ENCODE measurements around the gene STK11.

The STK11 gene

DNA sequence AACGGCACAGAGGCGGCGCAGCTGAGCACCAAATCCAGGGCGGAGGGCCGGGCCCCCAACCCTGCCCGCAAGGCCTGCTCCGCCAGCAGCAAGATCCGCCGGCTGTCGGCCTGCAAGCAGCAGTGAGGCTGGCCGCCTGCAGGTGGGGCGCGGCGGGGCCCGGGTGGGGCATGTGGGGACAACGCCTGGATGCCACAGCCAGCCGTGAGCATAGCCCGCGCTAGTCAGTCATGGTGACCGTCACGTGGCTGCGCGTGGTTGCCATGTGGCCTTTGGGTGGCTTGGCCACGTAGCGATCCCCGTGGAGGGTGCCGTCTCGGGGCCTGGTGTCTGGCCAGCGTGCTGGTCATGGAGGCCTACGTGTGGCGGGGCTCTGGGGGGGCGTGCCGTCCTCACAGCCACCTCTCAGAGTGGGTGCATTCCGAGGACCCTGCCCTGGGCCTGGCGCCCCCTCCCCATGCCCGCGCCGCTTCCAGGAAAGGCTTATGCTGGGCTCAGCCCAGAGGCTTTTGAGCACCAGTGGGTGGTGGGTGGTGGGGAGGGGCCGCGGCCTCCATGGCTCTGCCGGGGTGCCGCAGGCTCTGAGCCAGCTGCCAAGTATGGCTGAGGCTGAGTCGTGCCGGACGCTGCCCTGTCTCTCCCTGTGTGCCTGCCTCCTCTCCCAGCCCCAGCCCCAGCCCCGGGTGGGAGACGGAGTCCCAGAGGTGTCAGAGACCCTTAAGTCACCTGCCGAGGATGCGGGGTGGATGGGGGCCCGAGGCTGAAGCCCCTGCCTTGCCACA is 21.1 kb downstream of the STK11 start:
- DNase-seq, result no peak

GRCh38 chr19:1227304-1228054 is 21.9 kb downstream of the STK11 start:
- DNase-seq, result no peak

- DNase-seq, result no peak
Observed at GRCh38 chr19:1228161-1228957, 22.8 kb downstream of the STK11 start.

DNA sequence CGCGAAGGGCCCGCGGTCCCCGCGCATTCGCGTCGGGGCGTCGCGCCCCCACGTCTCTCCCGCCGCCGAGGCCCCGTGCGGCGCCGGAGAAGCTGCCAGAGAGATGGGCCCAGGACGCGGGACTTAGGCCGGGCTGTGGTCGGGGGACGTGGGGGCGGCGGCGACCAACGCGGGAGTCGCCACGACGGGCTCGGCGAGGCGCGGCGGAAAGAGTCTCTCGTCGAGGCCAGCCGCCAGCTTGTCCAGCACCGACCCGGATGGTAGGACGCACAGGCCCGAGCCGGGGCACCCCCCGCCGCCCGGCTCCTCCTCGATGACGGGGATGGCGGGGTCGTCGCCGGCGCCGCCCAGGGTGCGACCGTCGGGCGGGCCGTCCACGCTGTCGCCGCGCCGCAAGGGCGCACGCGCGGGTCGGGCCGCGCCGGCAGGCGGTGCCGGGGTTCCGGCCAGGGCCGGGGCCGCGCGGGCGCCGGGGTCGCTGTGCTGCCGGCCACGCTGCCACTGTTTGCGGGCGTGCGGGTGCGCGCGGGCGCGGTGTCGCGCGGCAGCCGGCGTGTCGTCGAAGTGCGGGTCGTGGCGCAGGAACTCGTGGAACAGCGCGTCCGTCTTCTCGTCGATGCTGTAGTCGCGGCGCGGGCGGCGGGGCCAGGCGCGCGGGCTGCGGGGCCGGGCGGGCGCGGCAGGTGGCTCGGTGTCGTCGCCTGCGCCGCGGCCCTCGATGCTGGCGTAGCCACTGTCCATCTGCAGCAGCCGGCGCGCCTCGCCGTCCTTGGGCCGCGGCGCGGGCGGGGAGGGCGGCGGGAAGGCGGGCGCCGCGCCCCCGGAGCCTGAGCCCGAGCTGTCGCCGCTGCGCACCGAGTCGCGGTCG is 23.7 kb downstream of the STK11 start:
- no peak for DNase-seq

DNA sequence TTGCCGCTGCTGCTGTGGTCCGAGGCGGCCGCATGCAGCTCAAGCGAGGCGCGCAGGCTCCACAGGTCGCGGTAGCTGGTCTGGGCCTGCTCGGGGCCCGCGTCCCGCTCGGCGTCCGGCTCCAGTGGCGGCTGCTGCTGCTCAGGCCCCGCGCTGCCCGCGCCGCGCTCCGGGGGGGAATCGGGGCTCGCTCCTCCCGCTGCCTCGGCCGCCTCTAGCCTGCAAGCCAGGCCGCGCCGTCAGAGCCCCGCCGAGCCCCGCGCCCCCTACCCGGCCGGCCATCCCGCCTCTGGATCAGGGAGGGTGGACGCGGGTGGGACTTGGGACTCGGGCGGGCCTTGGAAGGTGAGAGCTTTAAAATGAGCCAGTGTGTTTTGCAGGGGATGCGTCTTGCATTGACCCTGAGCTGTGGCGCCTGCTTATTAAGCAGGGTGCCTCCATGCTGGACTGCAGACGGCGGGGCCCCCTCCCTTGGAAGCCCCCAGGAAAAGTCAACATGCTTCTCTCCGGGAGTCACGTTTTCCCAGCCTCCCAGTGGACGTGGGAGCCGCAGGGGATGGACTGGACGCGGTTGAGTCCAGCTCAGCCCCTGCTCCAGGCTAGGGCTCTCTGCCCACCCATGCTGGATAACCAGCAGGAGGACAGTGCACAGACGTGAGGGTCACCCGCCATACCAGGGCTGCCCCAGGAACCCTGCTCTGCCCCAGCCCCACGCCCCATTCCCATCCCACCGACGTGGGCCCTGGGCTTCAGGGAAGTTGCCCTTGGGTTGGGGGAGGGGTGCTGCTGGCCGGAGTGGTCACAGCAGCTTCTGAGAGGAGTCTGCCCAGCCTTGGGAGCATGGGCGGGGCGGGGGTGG is 24.6 kb downstream of the STK11 start:
- DNase-seq, result no peak

DNA sequence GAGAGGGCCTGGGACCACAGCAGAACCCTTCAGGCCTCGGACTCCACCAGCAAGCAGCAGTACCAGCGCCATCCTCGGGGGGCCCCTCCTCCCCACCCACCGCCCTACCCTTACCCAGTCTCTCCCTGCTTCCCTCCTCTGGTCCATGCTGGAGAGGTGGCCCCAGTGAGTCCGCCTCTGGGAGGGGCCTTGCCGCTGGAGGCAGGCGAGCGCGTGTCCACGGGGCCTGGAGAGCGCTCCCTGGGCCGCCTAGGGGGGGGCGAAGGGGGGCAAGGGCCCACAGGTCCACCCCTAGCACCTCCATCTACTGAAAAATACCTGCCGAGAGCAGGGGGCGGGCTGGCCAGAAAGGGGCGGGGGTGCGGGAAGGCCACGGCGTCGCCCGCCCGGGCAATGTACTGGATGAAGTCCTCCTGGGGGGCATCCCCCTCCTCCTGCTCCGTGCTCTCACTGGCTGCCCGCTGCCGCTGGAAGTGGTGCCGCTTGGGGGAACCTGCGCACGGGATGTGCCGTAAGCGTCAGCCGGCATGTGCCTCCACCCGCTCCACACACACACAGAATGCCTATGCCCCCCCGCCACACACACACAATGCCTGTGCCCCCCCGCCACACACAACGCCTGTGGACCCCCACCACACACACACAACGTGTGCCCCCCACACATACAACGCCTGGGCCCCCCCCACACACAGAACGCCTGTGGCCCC is 25.4 kb downstream of the STK11 start:
- no peak for DNase-seq

GRCh38 chr19:1231729-1232637 is 26.4 kb downstream of the STK11 start:
- DNase-seq, result no peak

DNA sequence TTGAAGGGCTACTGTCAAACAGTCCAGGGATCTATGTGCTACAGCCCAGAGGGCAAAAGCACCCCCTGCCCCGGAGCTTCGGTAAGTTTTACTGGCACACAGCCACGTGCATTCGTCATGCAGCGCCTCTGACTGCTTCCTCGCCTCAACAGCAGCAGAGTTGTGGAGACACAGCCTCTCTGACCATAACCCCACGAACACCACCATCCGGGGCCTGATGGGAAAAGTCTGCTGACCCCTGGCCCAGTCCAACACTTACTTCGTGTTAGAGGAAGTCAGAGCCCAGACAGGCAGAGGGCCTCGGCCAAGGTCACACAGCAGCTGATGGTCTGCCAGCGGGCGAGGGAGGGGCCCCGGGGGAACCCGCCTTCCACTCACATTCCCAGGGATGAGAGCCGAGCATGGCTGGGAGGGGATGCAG is 27.1 kb downstream of the STK11 start:
- peak; percentile 5 for DNase-seq

- no peak for DNase-seq
Observed at GRCh38 chr19:1233115-1233667, 27.6 kb downstream of the STK11 start.

DNA sequence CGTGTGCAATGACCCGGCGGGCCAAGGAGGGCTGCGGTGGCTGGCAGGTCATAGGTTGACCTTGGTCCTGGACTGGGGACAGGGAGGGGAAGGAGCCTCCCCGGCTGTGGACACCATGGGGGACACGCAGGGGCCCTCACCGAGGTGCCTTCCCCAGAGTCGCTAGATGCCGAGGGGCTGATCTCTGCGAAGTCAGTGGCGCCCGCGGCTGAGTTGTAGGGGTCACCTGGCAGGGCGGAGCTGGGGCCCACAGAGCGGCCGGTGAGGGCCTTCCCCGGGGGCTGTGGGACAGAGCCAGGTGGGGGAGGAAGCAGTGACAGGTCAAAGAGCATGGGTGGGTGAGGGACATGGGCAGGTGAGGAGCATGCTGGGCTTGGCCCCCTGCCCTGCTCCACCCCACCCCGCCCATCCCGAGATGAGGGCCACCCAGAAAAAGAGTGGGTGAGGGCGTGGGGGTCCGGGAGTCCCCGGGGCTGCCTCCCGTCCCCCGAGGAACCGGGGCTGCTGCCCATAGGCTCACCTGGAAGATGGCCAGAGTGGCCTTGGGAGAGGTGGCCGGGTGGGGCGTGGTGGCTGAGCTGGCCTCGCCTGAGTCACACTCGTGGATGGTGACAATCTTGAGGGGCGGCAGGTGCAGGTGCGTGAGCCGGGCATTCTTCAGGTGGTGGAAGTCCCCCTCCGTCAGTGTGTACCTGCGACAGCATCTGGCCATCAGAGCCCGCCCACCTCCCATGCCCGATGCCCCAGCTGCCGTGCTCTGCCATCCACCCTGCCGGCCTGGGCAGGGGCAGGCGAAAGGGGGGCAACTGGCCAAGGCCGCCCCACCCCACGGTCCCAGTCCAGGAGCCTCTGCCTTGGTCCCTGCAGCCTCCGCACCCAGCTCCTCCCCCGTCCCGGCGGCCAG is 28.7 kb downstream of the STK11 start:
- no peak for DNase-seq

DNA sequence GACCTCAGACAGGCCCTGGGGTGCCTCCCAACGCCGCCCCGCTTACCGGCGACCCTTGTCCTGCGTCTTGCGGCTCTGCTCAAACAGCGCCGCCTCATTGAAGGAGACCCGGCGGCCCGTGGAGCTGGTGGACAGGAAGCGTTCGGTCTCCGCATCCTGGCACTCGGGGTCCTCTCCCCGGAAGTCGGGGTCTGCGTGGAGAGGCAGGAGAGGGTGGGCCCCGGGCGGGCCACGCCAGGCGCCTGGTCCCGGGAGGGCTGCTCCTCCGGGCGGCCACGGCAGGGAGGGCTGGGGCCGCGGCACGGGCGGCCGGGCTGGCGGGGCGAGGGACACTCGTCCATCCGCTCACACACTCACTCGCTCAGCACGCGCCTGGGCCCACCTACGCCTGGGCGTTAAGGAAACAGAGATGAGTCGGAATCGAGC is 29.4 kb downstream of the STK11 start:
- no peak for DNase-seq

DNA sequence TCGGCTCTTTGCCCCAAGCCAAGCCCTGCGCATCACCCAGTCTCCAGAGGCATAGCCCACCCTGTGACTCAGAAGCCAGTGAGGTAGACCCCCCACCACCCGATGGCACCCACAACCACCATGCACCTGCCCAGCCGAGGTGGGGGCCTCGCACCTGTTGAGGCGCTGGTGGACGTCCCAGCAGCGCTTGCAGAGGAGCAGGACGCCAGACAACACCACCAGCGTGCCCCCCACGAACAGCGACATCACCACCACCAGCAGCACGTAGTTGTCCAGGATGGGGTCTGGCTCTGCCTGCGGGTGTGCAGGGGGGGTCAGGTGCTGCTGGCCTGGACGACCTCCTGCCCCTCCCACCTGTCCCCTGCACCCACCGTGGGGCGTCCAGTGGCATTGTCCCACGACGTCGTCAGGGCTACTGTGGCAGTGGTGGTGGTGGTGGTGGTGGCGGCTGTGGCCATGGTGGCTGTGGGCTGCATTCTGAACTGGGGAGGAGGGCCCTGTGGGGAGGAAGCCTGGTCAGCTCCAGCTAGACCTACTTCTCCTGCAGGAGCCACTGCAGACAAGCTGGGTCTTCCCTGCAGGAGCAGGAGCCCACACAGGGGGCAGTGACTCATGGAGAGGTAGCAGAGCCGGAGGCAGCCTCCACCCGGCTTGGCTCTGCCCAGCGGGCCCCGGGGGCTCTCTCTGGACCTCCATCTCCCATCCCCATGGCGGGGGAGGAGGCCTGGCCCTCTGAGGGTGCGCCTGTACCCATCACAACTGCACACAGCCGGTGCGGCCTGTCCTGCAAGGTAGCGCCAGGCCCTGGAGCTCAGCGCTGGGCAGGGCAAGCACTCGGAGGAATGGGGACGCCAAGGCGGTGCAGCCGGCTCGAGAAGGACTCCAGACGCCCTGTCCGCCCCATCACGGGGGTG is 30.3 kb downstream of the STK11 start:
- DNase-seq, result no peak

DNA sequence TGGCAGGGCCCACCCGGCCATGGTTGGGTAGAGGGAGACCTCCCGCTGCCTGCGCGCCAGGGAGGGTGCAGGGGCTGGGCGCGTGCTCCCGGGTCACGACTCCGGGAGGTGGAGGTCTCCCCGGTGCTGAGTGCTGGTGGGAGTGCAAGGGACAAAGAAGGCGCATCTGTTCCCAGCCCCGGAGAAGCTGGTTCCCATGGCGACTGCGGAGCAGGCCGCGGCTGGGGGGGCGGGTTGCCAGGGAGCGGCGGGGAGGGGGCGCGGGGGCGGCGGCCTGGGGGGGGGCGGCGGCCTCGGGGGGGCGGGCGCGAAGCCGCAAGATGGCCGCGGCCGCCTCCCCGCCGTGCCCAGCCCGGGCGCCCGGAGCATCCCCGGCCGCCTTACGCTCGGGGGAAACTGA is 31.0 kb downstream of the STK11 start:
- no peak for DNase-seq

DNA sequence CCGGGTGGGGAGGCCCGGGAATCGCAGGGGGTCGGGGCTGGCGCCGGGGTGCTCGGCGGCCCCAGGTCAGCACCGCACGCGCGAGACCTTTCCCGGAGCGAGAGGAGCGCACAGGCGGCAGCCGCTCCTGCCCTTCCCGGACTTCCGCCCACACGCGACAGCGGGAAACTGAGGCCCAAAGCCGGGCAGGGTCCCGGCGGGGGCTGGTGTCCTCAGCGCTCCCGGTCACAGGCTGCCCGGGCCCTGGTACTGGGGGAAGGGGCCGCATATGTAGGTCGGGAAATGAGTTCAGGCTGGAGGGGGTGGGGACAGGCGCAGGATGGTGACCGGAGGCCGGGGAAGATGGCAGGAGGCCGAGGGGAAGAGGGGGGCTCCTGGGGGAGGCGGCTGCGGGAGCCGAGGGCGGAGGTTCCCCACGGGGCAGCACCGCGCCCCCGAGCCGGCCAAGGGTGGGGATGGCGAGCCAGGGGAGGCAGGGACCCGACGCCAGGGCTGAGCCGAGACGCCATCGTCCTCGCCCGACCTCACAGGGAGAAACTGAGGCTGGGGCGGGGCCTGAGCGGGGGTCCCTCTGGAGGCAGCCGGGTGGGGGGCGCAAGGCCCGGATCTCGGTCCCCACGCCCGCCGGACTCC is 31.6 kb downstream of the STK11 start:
- DNase-seq, result no peak

DNA sequence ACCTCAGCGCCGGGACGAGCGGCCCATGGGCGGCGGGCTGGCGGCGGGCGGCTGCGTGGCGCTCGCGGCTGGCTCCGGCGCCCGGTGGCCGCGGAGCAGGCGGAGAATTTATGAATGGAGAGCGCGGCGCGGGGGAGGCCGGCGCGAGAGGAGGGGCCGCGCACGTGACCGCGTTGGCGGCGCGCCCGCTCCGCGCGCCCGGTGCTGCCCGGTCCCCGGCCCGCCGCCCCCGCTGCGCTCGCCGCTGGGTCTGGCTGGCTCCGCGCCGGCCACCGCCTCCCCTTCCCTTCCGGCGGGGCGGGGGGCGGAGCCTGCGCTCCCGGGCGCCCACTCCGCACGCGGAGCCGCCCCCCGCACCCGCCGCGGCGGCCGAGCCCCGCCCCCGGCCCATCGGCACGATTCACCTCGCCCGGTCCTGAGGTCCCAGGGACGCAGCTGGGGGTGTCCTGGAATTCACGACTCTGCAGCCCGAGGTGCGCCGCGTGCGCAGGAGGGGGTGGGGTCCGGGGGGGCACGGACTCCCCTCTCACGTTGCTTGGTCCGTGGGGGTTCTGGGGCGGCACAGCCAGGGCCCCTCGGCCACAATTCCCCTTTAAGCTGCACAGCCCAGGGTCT is 32.3 kb downstream of the STK11 start, which contains the start of gene CBARP:
CBARP (minus strand) TSS at position 252 of the 615 bp plus-strand sequence. CDS start 1,905 bp downstream, outside the sequence.
- peak; percentile 33 for DNase-seq

Measured in OCI-M1 (cell line).